GM12891 (cell line): ENCODE measurements around the gene VWA3B.

Experiments used
- POLR2A ChIP-seq: IDR thresholded peaks from 2 replicates; pipeline ENCODE4 v1.6.1; 2011; ENCODE audit warnings: low read depth, low read length, control low read depth
- POLR2AphosphoS5 ChIP-seq: IDR thresholded peaks from 2 replicates; pipeline ENCODE4 v1.6.1; 2011; ENCODE audit warnings: low read depth, low read length, control low read depth
- POU2F2 ChIP-seq: IDR thresholded peaks from 2 replicates; pipeline ENCODE4 v1.6.1; 2011; ENCODE audit warnings: low read depth, mild to moderate bottlenecking, control low read depth, low read length, moderate library complexity

- TF ChIP-seq POLR2AphosphoS5 = no peak
- no peak for TF ChIP-seq POLR2A
- TF ChIP-seq POU2F2 = no peak
Observed at GRCh38 chr2:98165516-98166071, 78.6 kb downstream of the VWA3B start.
